ENCODE data around the gene PXDN.
"Not testable (repeated sequence)": the region's sequence is repeated elsewhere in the genome, so short reads cannot be mapped to it uniquely, and the experiment has no call there.

PXDN gene

GRCh38 chr2:1744446-1745170 lies at the start of gene PXDN:
TSS of gene PXDN (minus strand) at chr2:1744515. CDS start at chr2:1744455, 60 bp downstream.
- DNase-seq (ENCODE audit: low read depth) = no peak

- DNase-seq (ENCODE audit: low read depth) = no peak
Observed at GRCh38 chr2:1793868-1794445, 49.6 kb upstream of the PXDN start.

- no peak for DNase-seq (ENCODE audit: low read depth)
Observed at GRCh38 chr2:1793001-1793867, 48.9 kb upstream of the PXDN start.

- DNase-seq (ENCODE audit: low read depth) = no peak
Observed at GRCh38 chr2:1791685-1792435, 47.5 kb upstream of the PXDN start.

GRCh38 chr2:1791006-1791605 lies 46.8 kb upstream of the PXDN start:
- no peak for DNase-seq (ENCODE audit: low read depth)

- DNase-seq (ENCODE audit: low read depth) = no peak
Observed at GRCh38 chr2:1790473-1790872, 46.2 kb upstream of the PXDN start.

GRCh38 chr2:1789610-1790009 lies 45.3 kb upstream of the PXDN start:
- no peak for DNase-seq (ENCODE audit: low read depth)

GRCh38 chr2:1788478-1788959 lies 44.2 kb upstream of the PXDN start:
- no peak for DNase-seq (ENCODE audit: low read depth)

GRCh38 chr2:1787755-1788477 lies 43.6 kb upstream of the PXDN start:
- DNase-seq (ENCODE audit: low read depth) = no peak

GRCh38 chr2:1784986-1785617 lies 40.8 kb upstream of the PXDN start:
- no peak for DNase-seq (ENCODE audit: low read depth)

GRCh38 chr2:1784087-1784486 lies 39.8 kb upstream of the PXDN start:
- DNase-seq (ENCODE audit: low read depth) = no peak

- no peak for DNase-seq (ENCODE audit: low read depth)
Observed at GRCh38 chr2:1782514-1782913, 38.2 kb upstream of the PXDN start.

- peak; percentile 64 for DNase-seq (ENCODE audit: low read depth)
Observed at GRCh38 chr2:1781291-1782080, 37.2 kb upstream of the PXDN start.

- DNase-seq (ENCODE audit: low read depth) = no peak
Observed at GRCh38 chr2:1780693-1781092, 36.4 kb upstream of the PXDN start.

- not testable (repeated sequence) for DNase-seq (ENCODE audit: low read depth)
Observed at GRCh38 chr2:1780054-1780453, 35.7 kb upstream of the PXDN start.

- no peak for DNase-seq (ENCODE audit: low read depth)
Observed at GRCh38 chr2:1778566-1778965, 34.3 kb upstream of the PXDN start.

- DNase-seq (ENCODE audit: low read depth) = no peak
Observed at GRCh38 chr2:1777781-1778180, 33.5 kb upstream of the PXDN start.

- DNase-seq (ENCODE audit: low read depth) = no peak
Observed at GRCh38 chr2:1777156-1777555, 32.8 kb upstream of the PXDN start.

- DNase-seq (ENCODE audit: low read depth) = no peak
Observed at GRCh38 chr2:1775511-1776035, 31.3 kb upstream of the PXDN start.

Data from activated gamma-delta T cell treated with anti-CD3 and anti-CD28 coated beads, Interleukin-2, amount 50 U/mL, for 16 hours (primary cell).